BLaER1 treated with 17β-estradiol and CSF1 and Interleukin-3, amounts not matched to agents 10 nM and 100 nM (cell line): ENCODE results near the gene GET4.

Source experiments
- H3K27ac ChIP-seq, 11 experiments: shearing (Covaris generic); formaldehyde crosslinking; 2 replicates each; pipeline ENCODE4 v1.8.1; 2022
- H3K27me3 ChIP-seq, 11 experiments: shearing (Covaris generic); formaldehyde crosslinking; 2 replicates each; pipeline ENCODE4 v1.8.1; 2022
- H3K36me3 ChIP-seq, 11 experiments: shearing (Covaris generic); formaldehyde crosslinking; 2 replicates each; pipeline ENCODE4 v1.8.1; 2022
- H3K4me1 ChIP-seq, 10 experiments: shearing (Covaris generic); formaldehyde crosslinking; 2 replicates each; pipeline ENCODE4 v1.8.1; 2022
- H3K4me2 ChIP-seq, 11 experiments: shearing (Covaris generic); formaldehyde crosslinking; 2 replicates each; pipeline ENCODE4 v1.8.1; 2022
- H3K4me3 ChIP-seq, 10 experiments: shearing (Covaris generic); formaldehyde crosslinking; 2 replicates each; pipeline ENCODE4 v1.8.1; 2022
- H3K9ac ChIP-seq, 11 experiments: shearing (Covaris generic); formaldehyde crosslinking; 2 replicates each; pipeline ENCODE4 v1.8.1; 2022
- H3K9me3 ChIP-seq, 11 experiments: shearing (Covaris generic); formaldehyde crosslinking; replicated peaks in 1 of 11; 2 replicates each; pipeline ENCODE4 v1.8.1; 2022
- H4K20me1 ChIP-seq, 11 experiments: shearing (Covaris generic); formaldehyde crosslinking; 2 replicates each; pipeline ENCODE4 v1.8.1; 2022
- Cebpa-rat ChIP-seq, 11 experiments: shearing (Covaris generic); IDR thresholded peaks; 2 replicates each; pipeline ENCODE4 v1.8.1; 2022

GET4 gene

DNA sequence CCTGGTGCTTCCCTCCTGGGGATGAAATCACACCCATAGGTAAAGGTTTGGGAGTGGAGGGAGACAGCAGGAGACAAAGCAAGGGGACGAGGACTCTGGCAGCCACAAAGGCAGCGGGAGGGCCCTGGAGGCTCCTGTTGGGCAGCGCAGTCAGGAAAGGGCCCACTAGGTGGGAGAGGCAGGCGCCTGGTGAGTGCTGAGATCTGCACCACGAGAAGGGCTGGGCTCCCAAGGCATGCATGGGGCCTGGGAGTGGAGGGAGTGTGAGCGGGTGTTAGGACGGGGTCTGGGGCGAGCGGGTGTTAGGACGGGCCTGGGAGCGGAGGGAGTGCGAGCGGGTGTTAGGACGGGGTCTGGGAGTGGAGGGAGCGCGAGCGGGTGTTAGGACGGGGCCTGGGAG lies 13.0 kb downstream of the GET4 start:
- no peaks in the 10 kb centered on the region for H3K27me3 ChIP-seq
- H3K27ac ChIP-seq = no peak overlapping the region
- peaks cover 15 to 45% (median 42%) of the 10 kb centered on the region in 10 experiments for H3K4me1 ChIP-seq
- no peak overlapping the region for H3K4me3 ChIP-seq
- H3K4me2 ChIP-seq = no peak overlapping the region
- peaks cover 75 to 94% (median 81%) of the 10 kb centered on the region in 11 experiments for H3K36me3 ChIP-seq
- no peak for TF ChIP-seq Cebpa-rat (IDR thresholded peaks at IDR 0.05)
- no peaks in the 10 kb centered on the region for H3K9me3 ChIP-seq
- H3K9ac ChIP-seq = no peak overlapping the region
- peaks cover 81 to 98% (median 95%) of the 10 kb centered on the region in 11 experiments for H4K20me1 ChIP-seq

DNA sequence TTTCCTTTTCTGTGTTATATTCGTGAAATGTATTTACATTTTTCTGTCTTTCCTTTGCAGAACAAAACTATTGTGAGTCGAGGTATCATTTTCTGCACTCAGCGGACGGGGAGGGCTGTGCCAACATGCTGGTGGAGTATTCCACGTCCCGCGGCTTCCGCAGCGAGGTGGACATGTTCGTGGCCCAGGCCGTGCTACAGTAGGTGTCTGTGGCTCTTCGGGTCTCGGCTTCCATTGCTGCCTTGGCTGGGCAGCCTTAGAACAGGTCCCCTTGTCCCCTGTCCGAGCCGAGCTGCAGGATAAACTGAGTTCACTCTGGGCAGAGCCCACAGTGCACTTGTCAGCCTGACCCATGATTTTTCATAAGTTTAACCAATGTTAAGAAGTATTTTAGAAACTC lies 14.5 kb downstream of the GET4 start:
- Histone ChIP-seq H3K27me3 (no peaks in the 10 kb centered on the region), H3K9ac (no peak overlapping the region), H3K4me2 (no peak overlapping the region), H4K20me1 (peaks cover 81 to 98% (median 95%) of the 10 kb centered on the region in 11 experiments), H3K4me3 (no peak overlapping the region), H3K9me3 (no peaks in the 10 kb centered on the region), H3K36me3 (peaks cover 87 to 96% (median 92%) of the 10 kb centered on the region in 11 experiments), H3K27ac (no peak overlapping the region), H3K4me1 (peaks cover 13 to 30% (median 27%) of the 10 kb centered on the region in 10 experiments)
- TF ChIP-seq Cebpa-rat (IDR thresholded peaks at IDR 0.05) = no peak

DNA sequence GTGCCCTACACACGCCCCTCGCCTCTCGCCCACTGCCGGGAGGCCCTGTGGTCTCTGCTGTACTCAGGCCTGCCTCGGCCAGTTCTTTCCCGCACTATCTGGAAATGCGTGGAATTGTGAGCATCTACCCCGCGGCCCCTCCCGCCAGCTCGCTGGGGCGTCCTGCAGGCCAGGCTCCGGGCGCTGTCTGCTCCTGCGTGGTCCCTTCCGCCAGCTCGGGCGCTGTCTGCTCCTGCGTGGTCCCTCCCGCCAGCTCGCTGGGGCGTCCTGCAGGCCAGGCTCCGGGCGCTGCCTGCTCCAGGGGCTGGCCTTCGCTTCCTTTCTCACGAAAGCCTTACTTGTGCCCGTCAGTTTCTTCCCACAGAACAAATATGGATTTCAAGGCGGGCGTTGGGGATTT lies 14.9 kb downstream of the GET4 start:
- Histone ChIP-seq H3K4me3 (no peak overlapping the region), H4K20me1 (peaks cover 81 to 98% (median 95%) of the 10 kb centered on the region in 11 experiments), H3K9me3 (no peaks in the 10 kb centered on the region), H3K36me3 (peaks cover 87 to 96% (median 92%) of the 10 kb centered on the region in 11 experiments), H3K27ac (no peak overlapping the region), H3K9ac (no peak overlapping the region), H3K4me1 (peaks cover 13 to 26% (median 23%) of the 10 kb centered on the region in 10 experiments), H3K4me2 (no peak overlapping the region), H3K27me3 (no peaks in the 10 kb centered on the region)
- no peak for TF ChIP-seq Cebpa-rat (IDR thresholded peaks at IDR 0.05)

DNA sequence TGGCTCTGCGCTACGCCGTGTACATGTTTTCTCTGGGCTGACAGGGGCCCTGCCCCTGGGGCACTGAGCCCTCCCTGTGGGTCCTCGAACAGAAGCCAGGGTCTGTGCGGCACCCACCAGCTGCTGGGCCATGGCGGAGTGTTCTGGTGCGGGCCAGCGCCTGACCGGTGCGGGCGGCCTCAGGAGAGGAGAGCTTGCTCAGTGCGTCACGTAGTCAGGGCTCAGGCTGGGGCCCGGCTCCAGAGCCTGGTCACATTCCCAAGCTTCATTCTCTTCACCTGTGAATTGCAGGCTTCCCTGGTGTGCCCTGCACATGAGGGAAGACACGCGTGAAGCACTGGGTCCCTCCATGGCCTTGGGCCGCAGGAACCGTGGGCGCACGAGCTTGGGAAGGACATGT lies 15.5 kb downstream of the GET4 start:
- no peak overlapping the region for H3K27ac ChIP-seq
- H3K4me3 ChIP-seq = no peak overlapping the region
- peaks cover 87 to 96% (median 92%) of the 10 kb centered on the region in 11 experiments for H3K36me3 ChIP-seq
- no peak overlapping the region for H3K4me2 ChIP-seq
- peaks cover 81 to 98% (median 95%) of the 10 kb centered on the region in 11 experiments for H4K20me1 ChIP-seq
- H3K9ac ChIP-seq = no peak overlapping the region
- no peaks in the 10 kb centered on the region for H3K9me3 ChIP-seq
- H3K4me1 ChIP-seq = peaks cover 12 to 21% (median 18%) of the 10 kb centered on the region in 10 experiments
- TF ChIP-seq Cebpa-rat (IDR thresholded peaks at IDR 0.05) = no peak
- no peaks in the 10 kb centered on the region for H3K27me3 ChIP-seq

DNA sequence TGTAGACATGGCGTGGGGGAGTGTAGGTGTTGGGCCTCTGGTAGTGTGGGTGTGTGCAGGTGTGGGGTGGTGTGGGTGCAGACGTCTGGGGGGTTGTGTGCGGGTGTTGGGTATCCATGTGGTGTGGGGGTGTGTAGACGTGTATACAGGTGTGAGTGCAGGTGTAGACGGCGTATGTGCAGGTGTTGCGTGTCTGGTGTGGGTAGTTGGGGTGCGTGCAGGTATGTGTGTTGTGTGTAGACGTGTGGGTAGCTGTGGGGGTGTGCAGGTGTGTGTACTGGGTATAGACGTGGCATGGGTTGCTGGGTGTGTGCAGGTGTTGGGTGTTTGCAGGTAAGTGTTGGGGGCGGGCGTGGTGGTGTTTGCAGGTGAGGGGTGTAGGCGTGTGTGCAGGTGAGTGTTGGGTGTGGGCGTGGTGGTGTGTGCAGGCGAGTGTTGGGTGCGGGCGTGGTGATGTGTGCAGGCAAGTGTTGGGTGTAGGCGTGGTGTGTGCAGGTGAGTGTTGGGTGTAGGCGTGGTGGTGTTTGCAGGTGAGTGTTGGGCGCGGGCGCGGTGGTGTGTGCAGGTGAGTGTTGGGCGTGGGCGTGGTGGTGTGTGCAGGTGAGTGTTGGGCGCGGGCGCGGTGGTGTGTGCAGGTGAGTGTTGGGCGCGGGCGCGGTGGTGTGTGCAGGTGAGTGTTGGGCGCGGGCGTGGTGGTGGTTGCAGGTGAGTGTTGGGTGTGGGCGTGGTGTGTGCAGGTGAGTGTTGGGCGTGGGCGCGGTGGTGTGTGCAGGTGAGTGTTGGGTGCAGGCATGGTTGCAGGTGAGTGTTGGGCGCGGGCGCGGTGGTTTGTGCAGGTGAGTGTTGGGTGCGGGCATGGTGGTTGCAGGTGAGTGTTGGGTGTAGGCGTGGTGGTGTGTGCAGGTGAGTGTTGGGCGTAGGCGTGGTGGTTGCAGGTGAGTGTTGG lies 16.6 kb downstream of the GET4 start:
- H3K27ac ChIP-seq = no peak overlapping the region
- peaks cover 71 to 97% (median 92%) of the 10 kb centered on the region in 11 experiments for H4K20me1 ChIP-seq
- H3K9ac ChIP-seq = no peak overlapping the region
- H3K27me3 ChIP-seq = no peaks in the 10 kb centered on the region
- no peak for TF ChIP-seq Cebpa-rat (IDR thresholded peaks at IDR 0.05)
- no peak overlapping the region for H3K4me3 ChIP-seq
- H3K9me3 ChIP-seq = no peaks in the 10 kb centered on the region
- peaks cover 88 to 96% (median 92%) of the 10 kb centered on the region in 11 experiments for H3K36me3 ChIP-seq
- H3K4me1 ChIP-seq = peaks cover under 1 to 10% (median 7%) of the 10 kb centered on the region in 10 experiments; a peak in 19 of 20 replicates
- H3K4me2 ChIP-seq = no peak overlapping the region

DNA sequence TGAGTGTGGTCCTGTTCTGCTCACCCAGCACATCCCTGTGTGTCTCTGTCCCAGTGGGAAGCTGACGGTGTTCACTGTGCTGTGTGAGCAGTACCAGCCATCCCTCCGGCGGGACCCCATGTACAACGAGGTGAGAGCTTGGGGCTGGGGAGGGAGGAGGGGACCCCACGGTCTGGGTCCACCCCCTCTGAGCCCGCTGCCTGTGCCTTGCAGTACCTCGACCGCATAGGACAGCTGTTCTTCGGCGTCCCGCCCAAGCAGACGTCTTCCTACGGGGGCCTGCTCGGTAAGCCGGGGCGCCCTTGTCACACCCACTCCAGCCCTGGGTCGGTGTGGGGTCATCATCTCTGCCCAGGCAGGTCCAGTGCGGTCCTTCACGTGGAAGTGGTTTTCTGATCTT lies 17.3 kb downstream of the GET4 start:
- Histone ChIP-seq H3K4me3 (no peak overlapping the region), H3K27ac (no peak overlapping the region), H3K36me3 (peaks cover 88 to 96% (median 92%) of the 10 kb centered on the region in 11 experiments), H3K9me3 (no peaks in the 10 kb centered on the region), H3K4me1 (peaks cover 0 to 3% (median 0%) of the 10 kb centered on the region in 10 experiments; a peak in 4 of 20 replicates), H3K4me2 (no peak overlapping the region), H4K20me1 (peaks cover 66 to 97% (median 92%) of the 10 kb centered on the region in 11 experiments), H3K9ac (no peak overlapping the region), H3K27me3 (no peaks in the 10 kb centered on the region)
- TF ChIP-seq Cebpa-rat (IDR thresholded peaks at IDR 0.05) = no peak

DNA sequence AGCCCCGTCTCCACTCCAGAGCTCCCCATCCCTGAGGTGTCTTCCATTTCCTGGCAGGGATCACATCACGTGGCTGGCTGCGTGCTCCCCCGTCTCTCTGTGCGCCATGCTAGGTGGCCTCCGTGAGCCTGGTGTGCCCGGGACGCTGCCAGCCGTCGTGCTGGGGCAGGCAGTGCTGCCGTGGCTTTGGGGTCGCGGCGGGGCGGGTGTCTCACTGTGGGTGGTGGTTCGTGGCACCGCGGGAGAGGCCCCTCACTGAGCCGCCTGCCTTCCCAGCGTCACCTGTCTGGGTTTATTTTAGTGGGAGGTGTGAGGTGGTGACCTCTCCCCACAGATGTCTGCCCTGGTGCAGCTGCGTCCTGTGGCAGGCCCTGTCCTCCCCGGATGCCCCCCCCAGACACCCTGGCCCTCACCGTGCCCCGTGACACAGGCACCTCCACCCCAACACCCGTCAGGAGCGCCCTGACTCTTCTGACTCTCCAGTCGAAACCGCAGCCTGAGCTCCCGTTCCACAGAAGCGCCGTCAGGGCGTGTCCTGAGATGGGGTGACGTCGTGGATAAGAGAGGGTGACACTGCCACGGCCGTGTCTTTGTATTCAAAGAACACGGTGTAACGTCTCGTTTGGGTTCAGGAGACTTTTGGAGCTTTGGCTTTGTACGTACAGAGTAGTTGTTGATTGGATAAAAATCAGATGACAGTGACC lies 18.0 kb downstream of the GET4 start:
- H3K27ac ChIP-seq = no peak overlapping the region
- no peaks in the 10 kb centered on the region for H3K27me3 ChIP-seq
- peaks cover 88 to 96% (median 92%) of the 10 kb centered on the region in 11 experiments for H3K36me3 ChIP-seq
- H3K4me3 ChIP-seq = no peak overlapping the region
- no peak overlapping the region for H3K4me2 ChIP-seq
- no peaks in the 10 kb centered on the region for H3K9me3 ChIP-seq
- no peak for TF ChIP-seq Cebpa-rat (IDR thresholded peaks at IDR 0.05)
- H4K20me1 ChIP-seq = peaks cover 60 to 97% (median 92%) of the 10 kb centered on the region in 11 experiments
- H3K9ac ChIP-seq = no peak overlapping the region
- H3K4me1 ChIP-seq = 0 out of 20 replicates have a peak, but pooled peaks cover 0 to 3% (median 0%) of the 10 kb centered on the region in 10 experiments

DNA sequence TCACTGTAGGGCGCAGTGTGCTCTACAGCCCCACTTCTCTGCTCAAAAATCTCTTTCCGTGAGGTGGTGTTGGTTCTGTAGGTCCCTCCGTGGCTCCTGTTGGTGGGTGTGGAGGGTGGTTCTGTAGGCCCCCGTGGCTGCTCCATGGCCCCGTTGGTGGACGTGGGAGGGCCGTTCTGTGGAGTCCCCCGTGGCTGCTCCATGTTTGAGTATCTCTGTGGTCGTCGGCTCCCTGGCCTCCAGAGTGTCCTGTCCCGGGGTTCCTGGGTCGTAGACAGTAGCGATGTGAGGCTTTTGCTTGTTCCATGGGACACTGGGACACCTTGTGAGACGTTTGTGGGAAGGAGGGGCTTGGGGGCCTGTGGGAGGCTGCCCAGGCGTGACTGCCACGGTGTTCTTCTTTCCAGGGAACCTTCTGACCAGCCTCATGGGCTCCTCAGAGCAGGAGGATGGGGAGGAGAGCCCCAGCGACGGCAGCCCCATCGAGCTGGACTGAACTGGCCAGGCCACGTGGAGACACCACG lies 18.6 kb downstream of the GET4 start:
- TF ChIP-seq Cebpa-rat (IDR thresholded peaks at IDR 0.05) = no peak
- Histone ChIP-seq H4K20me1 (peaks cover 57 to 100% (median 95%) of the 10 kb centered on the region in 11 experiments), H3K4me3 (no peak overlapping the region), H3K27ac (no peak overlapping the region), H3K9ac (no peak overlapping the region), H3K4me1 (peaks cover 0 to 7% (median 0%) of the 10 kb centered on the region in 10 experiments; a peak in 2 of 20 replicates), H3K36me3 (peaks cover 91 to 99% (median 96%) of the 10 kb centered on the region in 11 experiments), H3K9me3 (no peaks in the 10 kb centered on the region), H3K4me2 (no peak overlapping the region), H3K27me3 (no peaks in the 10 kb centered on the region)
